GM12891 (cell line): ENCODE data around the gene CNTN4.
"Not testable (repeated sequence)": the region's sequence is repeated elsewhere in the genome, so short reads cannot be mapped to it uniquely, and the experiment has no call there.

Source experiments
- DNase-seq: peaks from one replicate; pipeline ENCODE4 v3.0.0; 2011; ENCODE audit warnings: low spot score; ENCODE audit not compliant: insufficient read length
- FAIRE-seq: peaks from 2 replicates; lab custom pipeline; 2011; peaks lifted over from hg19 to GRCh38; lab: Jason Lieb, UNC
- PAX5 ChIP-seq: IDR thresholded peaks from 2 replicates; pipeline ENCODE4 v1.6.1; 2011; ENCODE audit warnings: low read length, moderate library complexity, mild to moderate bottlenecking; ENCODE audit not compliant: insufficient read depth, severe bottlenecking
- POLR2A ChIP-seq: IDR thresholded peaks from 2 replicates; pipeline ENCODE4 v1.6.1; 2011; ENCODE audit warnings: low read depth, low read length, control low read depth
- POLR2AphosphoS5 ChIP-seq: IDR thresholded peaks from 2 replicates; pipeline ENCODE4 v1.6.1; 2011; ENCODE audit warnings: low read depth, low read length, control low read depth
- POU2F2 ChIP-seq: IDR thresholded peaks from 2 replicates; pipeline ENCODE4 v1.6.1; 2011; ENCODE audit warnings: low read depth, mild to moderate bottlenecking, control low read depth, low read length, moderate library complexity
- SPI1 ChIP-seq: IDR thresholded peaks from 2 replicates; pipeline ENCODE4 v1.6.1; 2011; ENCODE audit warnings: low read depth, low read length, control low read depth
- TAF1 ChIP-seq: IDR thresholded peaks from 2 replicates; pipeline ENCODE4 v1.6.1; 2011; ENCODE audit warnings: low read depth, low read length, control low read depth

CNTN4 gene

GRCh38 chr3:2810723-2811122 is 712.1 kb downstream of the CNTN4 start:
- no peak for TF ChIP-seq SPI1
- no peak for TF ChIP-seq POU2F2
- TF ChIP-seq PAX5: no peak
- TF ChIP-seq POLR2AphosphoS5: no peak
- TF ChIP-seq TAF1: no peak
- TF ChIP-seq POLR2A: no peak
- FAIRE-seq (no peak), DNase-seq (no peak)

GRCh38 chr3:2819571-2819970 is 720.9 kb downstream of the CNTN4 start:
- FAIRE-seq (no peak), DNase-seq (no peak)
- TF ChIP-seq POU2F2 (no peak), PAX5 (no peak), POLR2AphosphoS5 (no peak), TAF1 (no peak), POLR2A (no peak), SPI1 (no peak)

- not testable (repeated sequence) for DNase-seq, FAIRE-seq
Observed at GRCh38 chr3:2820982-2821381, 722.3 kb downstream of the CNTN4 start.

- no peak for TF ChIP-seq POLR2A
- TF ChIP-seq TAF1: no peak
- no peak for TF ChIP-seq POLR2AphosphoS5
- no peak for TF ChIP-seq POU2F2
- TF ChIP-seq SPI1: no peak
- TF ChIP-seq PAX5: no peak
- DNase-seq (no peak), FAIRE-seq (no peak)
Observed at GRCh38 chr3:2822611-2823010, 723.9 kb downstream of the CNTN4 start.

GRCh38 chr3:2823031-2823430 is 724.4 kb downstream of the CNTN4 start:
- FAIRE-seq (no peak), DNase-seq (no peak)

GRCh38 chr3:2823437-2824211 is 725.0 kb downstream of the CNTN4 start:
- TF ChIP-seq POLR2AphosphoS5: no peak
- TF ChIP-seq POLR2A: no peak
- TF ChIP-seq POU2F2: no peak
- no peak for TF ChIP-seq TAF1
- TF ChIP-seq PAX5: no peak
- no peak for TF ChIP-seq SPI1
- DNase-seq (no peak), FAIRE-seq (no peak)

More at GRCh38 chr3:2823031-2823430, 724.4 kb downstream of the CNTN4 start:
- TF ChIP-seq PAX5: no peak
- TF ChIP-seq POLR2A: no peak
- no peak for TF ChIP-seq TAF1
- no peak for TF ChIP-seq SPI1
- no peak for TF ChIP-seq POLR2AphosphoS5
- no peak for TF ChIP-seq POU2F2

GRCh38 chr3:2826036-2826435 is 727.4 kb downstream of the CNTN4 start:
- no peak for DNase-seq
- TF ChIP-seq PAX5 (no peak), POU2F2 (no peak), POLR2A (no peak), SPI1 (no peak), TAF1 (no peak), POLR2AphosphoS5 (no peak)
- FAIRE-seq: no peak

GRCh38 chr3:2826453-2826852 is 727.8 kb downstream of the CNTN4 start:
- no peak for FAIRE-seq
- DNase-seq: no peak
- no peak for TF ChIP-seq POU2F2

GRCh38 chr3:2837239-2837638 is 738.6 kb downstream of the CNTN4 start:
- no peak for TF ChIP-seq POLR2A
- no peak for TF ChIP-seq POLR2AphosphoS5
- no peak for TF ChIP-seq TAF1
- TF ChIP-seq SPI1: no peak
- TF ChIP-seq POU2F2: no peak
- TF ChIP-seq PAX5: no peak
- DNase-seq (no peak), FAIRE-seq (no peak)

- no peak for DNase-seq
- no peak for FAIRE-seq
- TF ChIP-seq POLR2A (no peak), POLR2AphosphoS5 (no peak)
Observed at GRCh38 chr3:2837910-2838309, 739.2 kb downstream of the CNTN4 start.
